NCI-H146 treated with DMSO at 0.1 percent for 48 hours (cell line): ENCODE results near the gene VENTX.

Source experiments
- DNase-seq: peaks from one replicate; lab custom pipeline; 2025; ENCODE audit not compliant: unreplicated experiment; lab: John Stamatoyannopoulos, UW

The VENTX gene

DNA sequence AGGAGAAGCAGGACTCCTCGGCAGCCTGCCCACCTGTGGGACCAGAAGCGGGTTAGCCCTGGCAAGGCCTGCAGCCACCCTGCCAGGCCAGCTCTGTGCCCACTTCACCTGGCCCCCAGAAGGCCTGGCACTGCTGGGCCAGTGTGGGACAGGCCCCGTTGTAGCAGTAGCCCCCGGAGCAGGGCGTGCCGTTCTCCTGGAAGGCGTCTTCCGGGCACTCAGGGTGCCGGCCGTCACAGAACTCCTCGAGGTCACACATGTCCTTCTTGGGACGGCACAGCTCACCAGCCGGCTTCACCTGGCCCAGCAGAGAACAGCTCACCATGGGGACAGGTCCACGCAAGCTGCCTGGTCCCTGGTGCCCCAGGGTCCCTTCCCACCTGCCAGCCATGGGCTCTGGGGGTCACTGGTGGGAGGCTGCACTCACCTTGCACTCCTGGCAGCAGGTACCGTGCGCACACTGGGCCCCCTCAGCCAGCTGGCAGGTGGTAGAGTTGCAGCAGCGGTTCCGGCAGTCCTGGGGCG lies 33.2 kb downstream of the VENTX start:
- no peak for DNase-seq

GRCh38 chr10:133271521-133272300 lies 34.1 kb downstream of the VENTX start:
- no peak for DNase-seq

GRCh38 chr10:133272301-133272963 lies 34.8 kb downstream of the VENTX start:
- DNase-seq = no peak

- DNase-seq = no peak
Measured at GRCh38 chr10:133272964-133273420, 35.3 kb downstream of the VENTX start.

- DNase-seq = no peak
Measured at GRCh38 chr10:133273534-133274143, 36.0 kb downstream of the VENTX start.

DNA sequence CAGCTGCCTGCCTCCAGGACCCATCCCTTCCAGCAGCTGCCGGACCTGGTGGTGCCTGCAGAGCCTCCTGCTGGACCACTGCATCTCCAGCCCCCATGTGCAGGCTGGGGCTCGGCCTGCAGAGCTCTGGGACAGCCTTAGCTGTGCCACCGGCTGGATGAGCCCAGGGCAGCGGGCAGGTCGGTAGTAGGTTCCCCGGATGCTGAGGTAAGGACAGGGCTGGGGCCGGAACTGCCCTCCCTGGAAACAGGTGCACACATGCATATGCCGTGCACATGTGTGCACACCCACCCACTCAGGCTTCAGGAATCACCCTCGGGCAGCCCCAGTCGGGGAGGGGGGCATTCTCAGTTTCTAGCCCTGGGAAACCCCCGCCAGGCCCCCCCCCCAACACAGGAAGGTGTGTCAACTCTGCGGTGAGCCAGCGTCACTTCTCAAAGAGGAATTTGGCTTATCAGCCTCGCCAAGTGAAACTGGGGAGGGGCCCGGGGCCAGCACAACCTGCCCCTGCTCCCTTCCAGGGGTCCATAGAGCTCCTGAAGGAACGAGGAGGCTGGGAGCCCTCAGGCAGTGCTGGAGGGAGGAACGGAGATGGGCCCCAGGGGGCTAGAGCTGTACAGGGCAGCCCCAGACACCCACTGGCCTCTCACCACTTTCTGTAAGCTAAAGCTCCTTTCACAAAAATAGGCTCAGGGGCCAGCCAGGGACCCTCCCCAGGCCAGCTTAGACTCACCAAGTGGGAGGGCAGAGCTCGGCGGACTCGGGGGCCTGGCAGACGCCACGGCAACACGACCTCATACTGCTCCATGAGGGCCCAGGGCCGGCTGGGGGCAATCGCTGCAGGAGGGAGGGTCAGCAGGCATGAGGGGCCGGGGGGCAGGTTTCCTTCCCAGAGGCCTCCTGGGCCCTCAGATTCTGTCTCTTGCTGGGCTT lies 37.4 kb downstream of the VENTX start:
- DNase-seq = no peak

- DNase-seq = no peak
Measured at GRCh38 chr10:133275684-133276092, 38.0 kb downstream of the VENTX start.

GRCh38 chr10:133276100-133276434 lies 38.4 kb downstream of the VENTX start:
- DNase-seq = no peak

- no peak for DNase-seq
Measured at GRCh38 chr10:133276435-133277201, 39.0 kb downstream of the VENTX start, which contains the start of gene ADAM8. ADAM8 (minus strand) TSS chr10:133276868; CDS start chr10:133276817, 51 bp downstream.

DNA sequence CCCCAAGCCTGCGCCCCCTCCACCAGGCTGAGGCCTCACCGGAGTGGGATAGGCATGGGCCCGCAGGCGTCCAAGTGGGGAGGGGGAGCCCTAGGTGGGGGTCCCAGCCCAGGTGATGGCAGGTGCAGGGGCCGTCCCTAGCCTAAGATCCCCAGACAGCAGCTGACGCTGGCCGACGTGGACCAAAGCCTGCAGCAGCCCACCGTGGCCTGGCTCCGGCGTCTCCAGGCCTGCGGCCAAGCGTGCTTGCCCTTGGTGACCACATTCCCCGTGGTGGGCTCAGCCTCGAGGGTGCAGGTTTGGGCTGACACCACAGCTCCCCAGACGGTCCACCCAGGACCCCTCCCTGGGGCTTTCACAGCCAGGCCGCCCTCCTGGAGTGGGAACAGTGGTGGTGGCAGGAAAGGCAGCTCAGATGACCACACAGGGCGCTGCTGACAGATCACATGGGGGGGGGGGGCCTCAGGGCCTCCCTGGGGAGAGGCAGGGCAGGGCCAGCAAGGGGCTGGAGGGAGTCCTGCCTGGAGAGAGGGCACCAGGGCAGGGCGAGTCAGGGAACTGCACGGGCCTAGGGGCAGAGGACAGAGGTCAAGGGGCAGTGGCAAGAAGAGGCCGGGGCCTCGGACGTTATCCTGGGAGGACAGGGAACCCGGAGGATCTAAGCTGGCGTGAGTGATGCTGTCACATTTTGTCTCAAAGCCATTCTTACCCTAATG lies 39.8 kb downstream of the VENTX start:
- no peak for DNase-seq

DNA sequence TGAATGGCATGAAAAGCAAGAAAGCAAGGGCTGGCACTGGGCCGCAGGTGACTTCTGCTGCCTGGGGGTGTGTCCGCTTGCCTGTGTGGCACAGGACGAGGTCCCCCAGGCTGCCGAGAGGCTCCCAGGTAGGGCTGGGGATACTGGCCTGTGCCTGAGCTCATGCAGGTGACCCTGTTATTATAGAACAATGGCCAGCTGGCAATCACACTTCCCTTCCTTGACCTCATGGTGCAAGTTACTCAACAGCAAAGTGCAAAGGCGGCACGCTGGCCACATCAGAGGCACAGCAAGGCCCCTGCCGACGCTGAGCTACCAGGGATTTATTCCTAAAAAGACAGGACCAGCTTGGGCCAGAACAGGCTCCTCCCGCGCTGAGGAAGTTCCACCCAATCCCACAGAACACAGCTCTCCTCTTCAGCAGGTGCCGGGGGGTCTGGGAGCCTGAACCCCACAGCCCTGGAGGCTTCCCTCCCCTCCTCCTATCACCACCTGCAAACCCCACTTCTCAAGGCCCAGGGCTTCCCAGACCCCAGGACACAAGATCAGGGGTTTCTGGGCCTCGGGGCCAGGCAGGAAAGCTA lies 40.4 kb downstream of the VENTX start:
- DNase-seq = no peak

- DNase-seq = no peak
Measured at GRCh38 chr10:133278577-133279265, 41.1 kb downstream of the VENTX start.

- no peak for DNase-seq
Measured at GRCh38 chr10:133279326-133280226, 41.9 kb downstream of the VENTX start.

GRCh38 chr10:133280391-133281059 lies 42.9 kb downstream of the VENTX start:
- DNase-seq = no peak

DNA sequence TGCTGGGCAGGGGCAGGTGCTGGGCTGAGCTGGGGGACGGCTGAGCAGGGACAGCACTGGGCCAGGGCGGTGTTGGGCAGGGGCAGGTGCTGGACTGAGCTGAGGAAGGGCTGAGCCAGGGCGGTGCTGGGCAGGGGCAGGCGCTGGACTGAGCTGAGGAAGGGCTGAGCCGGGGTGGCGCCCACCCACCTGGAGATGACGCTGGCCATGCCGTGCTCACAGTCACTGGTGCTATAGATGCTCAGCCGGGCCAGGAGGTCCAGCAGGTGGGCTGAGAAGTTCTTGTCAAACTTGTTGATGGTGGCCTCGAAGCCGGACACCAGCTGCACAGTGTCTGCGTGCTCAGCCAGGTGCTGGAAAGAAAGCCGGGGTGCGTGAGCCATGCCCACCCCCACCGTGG lies 43.4 kb downstream of the VENTX start:
- DNase-seq = no peak

DNA sequence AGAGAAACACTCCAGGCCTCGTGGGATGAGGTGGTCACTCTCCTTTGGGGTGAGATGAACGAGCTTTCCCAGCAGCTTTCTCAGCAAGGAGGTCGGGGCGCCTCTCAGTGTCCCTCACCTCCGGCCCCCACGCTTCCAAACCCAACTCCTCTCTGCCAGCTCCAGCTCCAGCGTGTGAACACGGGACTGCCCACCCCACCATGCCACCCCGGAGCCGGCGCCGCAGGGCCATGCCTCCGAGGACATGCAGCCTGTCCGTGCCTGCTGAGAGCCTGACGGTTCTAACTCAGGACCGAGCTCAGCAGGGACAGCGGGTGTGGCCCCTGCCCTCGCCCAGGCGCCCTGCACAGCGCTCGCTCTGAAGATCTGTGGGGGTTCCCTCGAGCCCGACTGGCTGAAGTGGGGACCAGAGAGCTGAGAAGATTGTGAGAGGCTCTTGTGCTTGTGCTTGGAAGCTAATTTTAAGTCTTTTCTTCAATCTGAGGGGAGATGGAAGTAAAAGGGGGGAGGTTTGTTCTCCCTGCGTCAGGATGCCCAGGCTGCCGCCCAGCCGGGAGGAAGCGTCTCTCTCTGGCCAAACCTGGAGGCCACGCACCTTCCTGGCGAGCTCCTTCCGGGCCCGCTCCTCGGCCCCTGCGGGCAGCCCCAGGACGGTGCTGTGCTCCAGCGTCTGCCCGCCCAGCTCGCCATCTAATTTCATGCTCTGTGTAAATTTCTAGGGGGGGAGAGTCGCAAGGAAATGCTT lies 44.1 kb downstream of the VENTX start:
- no peak for DNase-seq
